Measurements from ENCODE around the gene SLC10A2. TPM values are rescaled to one million over a fixed set of nuclear protein-coding genes. Genes with fewer than 3 reads are reported as not detected.

Gene SLC10A2
- total RNA-seq, 1 donor from 2014 or later, result not detected

Other genes with a start within 250 kb of the SLC10A2 start
- gene ERCC5, start 220.4 kb downstream of the SLC10A2 start, total RNA-seq, result 20.0 TPM